A549 (cell line): ENCODE measurements around the gene CTBP2.

Experiments used
- CHD2 ChIP-seq: fragments of 150-350 bp; IDR thresholded peaks from 2 replicates; pipeline ENCODE4 v1.6.1; 2014; ENCODE audit warnings: low read length; ENCODE audit not compliant: partially characterized antibody
- CTCF ChIP-seq: fragments of >200 bp; sonication (Bioruptor Twin); formaldehyde crosslinking; IDR thresholded peaks from 3 replicates; pipeline ENCODE4 v1.5.1; 2016
- EHMT2 ChIP-seq: fragments of 200-600 bp; sonication (generic); IDR thresholded peaks from 2 replicates; pipeline ENCODE4 v1.6.1; 2016; ENCODE audit warnings: antibody characterized with exemption, low read depth, mild to moderate bottlenecking, moderate library complexity
- KDM1A ChIP-seq: fragments of 200-600 bp; sonication (generic); IDR thresholded peaks from 2 replicates; pipeline ENCODE4 v1.6.1; 2016; ENCODE audit warnings: low read depth, mild to moderate bottlenecking
- PBX3 ChIP-seq: IDR thresholded peaks from 2 replicates; pipeline ENCODE4 v1.6.1; 2012
- POLR2A ChIP-seq: IDR thresholded peaks from 2 replicates; pipeline ENCODE4 v1.6.1; 2012; ENCODE audit warnings: mild to moderate bottlenecking, low read length
- SMC3 ChIP-seq: fragments of >200 bp; sonication (Bioruptor Twin); formaldehyde crosslinking; IDR thresholded peaks from 3 replicates; pipeline ENCODE4 v1.6.1; 2018; ENCODE audit warnings: inconsistent platforms

GRCh38 chr10:125208854-125209565 is 48.6 kb upstream of the CTBP2 start:
- TF ChIP-seq SMC3, result no peak
- TF ChIP-seq CHD2, result no peak
- no peak for TF ChIP-seq POLR2A
- no peak for TF ChIP-seq CTCF
- no peak for TF ChIP-seq KDM1A
- TF ChIP-seq EHMT2, result no peak
- TF ChIP-seq PBX3, result no peak
